HL-60 (cell line): ENCODE data around the gene P2RY12.

Experiments
- DNase-seq, 2 experiments: peaks; one replicate each; pipeline ENCODE4 v3.0.0-alpha.2; 2010 to 2020; ENCODE audit warnings: low read depth in 1 of 2, low spot score in 1 of 2
- H3K27ac ChIP-seq: fragments of 250-450 bp; sonication (Bioruptor Pico); replicated peaks from 2 replicates; pipeline ENCODE4 v1.5.1; 2020; ENCODE audit warnings: mild to moderate bottlenecking, moderate library complexity
- H3K27me3 ChIP-seq: fragments of 250-450 bp; sonication (Bioruptor Pico); 2 replicates; pipeline ENCODE4 v1.5.1; 2021; ENCODE audit warnings: mild to moderate bottlenecking, moderate library complexity; ENCODE audit not compliant: insufficient read depth, poor library complexity, severe bottlenecking
- H3K4me3 ChIP-seq: replicated peaks from 2 replicates; pipeline ENCODE4 v1.5.1; 2011; ENCODE audit warnings: mild to moderate bottlenecking, control low read depth, low read length; ENCODE audit not compliant: insufficient read depth
- CTCF ChIP-seq: IDR thresholded peaks from one replicate; pipeline ENCODE4 v1.5.1; 2011; ENCODE audit warnings: low read length, control low read depth, inconsistent platforms; ENCODE audit not compliant: insufficient read depth
- GABPA ChIP-seq: IDR thresholded peaks from 2 replicates; pipeline ENCODE4 v1.6.1; 2012; ENCODE audit warnings: low read depth
- POLR2AphosphoS5 ChIP-seq: IDR thresholded peaks from 2 replicates; pipeline ENCODE4 v1.6.1; 2012; ENCODE audit warnings: low read depth
- REST ChIP-seq: IDR thresholded peaks from 2 replicates; pipeline ENCODE4 v1.6.1; 2012; ENCODE audit warnings: low read depth; ENCODE audit not compliant: insufficient replicate concordance
- SPI1 ChIP-seq: IDR thresholded peaks from 2 replicates; pipeline ENCODE4 v1.6.1; 2012; ENCODE audit warnings: low read depth, mild to moderate bottlenecking, borderline replicate concordance

P2RY12 gene

GRCh38 chr3:151330899-151331298 is 53.7 kb downstream of the P2RY12 start:
- Histone ChIP-seq H3K27me3 (no peaks in the 10 kb centered on the region), H3K4me3 (no peak overlapping the region), H3K27ac (peak overlapping the region; percentile 51)
- DNase-seq: peak; percentile 42 to 51
- TF ChIP-seq REST (no peak), SPI1 (peak; percentile 90), POLR2AphosphoS5 (no peak), CTCF (no peak), GABPA (no peak)

- no peak for DNase-seq
- no peaks in the 10 kb centered on the region for H3K27me3 ChIP-seq
- TF ChIP-seq CTCF (no peak), POLR2AphosphoS5 (no peak), GABPA (no peak), SPI1 (no peak), REST (no peak)
- H3K4me3 ChIP-seq: no peak overlapping the region
- peak overlapping the region; percentile 7 for H3K27ac ChIP-seq
Measured at GRCh38 chr3:151330379-151330778, 54.2 kb downstream of the P2RY12 start.

GRCh38 chr3:151329363-151329762 is 55.2 kb downstream of the P2RY12 start, which contains the start of gene P2RY13:
Gene P2RY13 (minus strand): TSS chr3:151329549. CDS start chr3:151329528, 21 bp downstream.
- Histone ChIP-seq H3K4me3 (peak within 1 kb of the TSS; percentile 44), H3K27me3 (no peaks in the 10 kb centered on the region), H3K27ac (peak within 1 kb of the TSS; percentile 72)
- TF ChIP-seq POLR2AphosphoS5 (no peak), REST (no peak), GABPA (no peak), CTCF (no peak), SPI1 (no peak)
- no peak for DNase-seq
